LNCAP (cell line): ENCODE data around the gene SLC9A9.

Experiments
- CTCF ChIP-seq: fragments of 450-650 bp; IDR thresholded peaks from 2 replicates; pipeline ENCODE4 v1.5.1; 2017; ENCODE audit warnings: mild to moderate bottlenecking

The SLC9A9 gene

GRCh38 chr3:143479727-143480126, 368.5 kb downstream of the SLC9A9 start:
- no peak for TF ChIP-seq CTCF

GRCh38 chr3:143478115-143478693, 370.1 kb downstream of the SLC9A9 start:
- no peak for TF ChIP-seq CTCF

- no peak for TF ChIP-seq CTCF
Measured at GRCh38 chr3:143476965-143477640, 371.2 kb downstream of the SLC9A9 start.

GRCh38 chr3:143475981-143476380, 372.3 kb downstream of the SLC9A9 start:
- no peak for TF ChIP-seq CTCF

- TF ChIP-seq CTCF = no peak
Measured at GRCh38 chr3:143472731-143473523, 375.3 kb downstream of the SLC9A9 start.

GRCh38 chr3:143471705-143472104, 376.6 kb downstream of the SLC9A9 start:
- TF ChIP-seq CTCF = no peak

GRCh38 chr3:143469159-143469558, 379.1 kb downstream of the SLC9A9 start:
- no peak for TF ChIP-seq CTCF
